VCaP (cell line): Measurements from ENCODE around the gene GTPBP4.
"Not testable (repeated sequence)": the region's sequence is repeated elsewhere in the genome, so short reads cannot be mapped to it uniquely, and the experiment has no call there.

Experiments
- H3K27ac ChIP-seq: fragments of 450-650 bp; 2 replicates; pipeline ENCODE4 v1.5.1; 2017
- CTCF ChIP-seq: fragments of 450-650 bp; conservative IDR thresholded peaks from 2 replicates; pipeline ENCODE4 v1.5.1; 2017; ENCODE audit warnings: mild to moderate bottlenecking, moderate library complexity

The GTPBP4 gene

GRCh38 chr10:1033601-1034000, 45.4 kb downstream of the GTPBP4 start:
- no peak for TF ChIP-seq CTCF
- peak overlapping the region; percentile 86 for H3K27ac ChIP-seq

- no peak for TF ChIP-seq CTCF
- peak overlapping the region; percentile 86 for H3K27ac ChIP-seq
Observed at GRCh38 chr10:1034758-1035157, 46.5 kb downstream of the GTPBP4 start.

- TF ChIP-seq CTCF, result no peak
- peak overlapping the region; percentile 86 for H3K27ac ChIP-seq
Observed at GRCh38 chr10:1035201-1035600, 47.0 kb downstream of the GTPBP4 start.

GRCh38 chr10:1036341-1036791, 48.1 kb downstream of the GTPBP4 start:
- no peak for TF ChIP-seq CTCF
- H3K27ac ChIP-seq, result peak overlapping the region; percentile 86

GRCh38 chr10:1037098-1037497, 48.9 kb downstream of the GTPBP4 start:
- TF ChIP-seq CTCF, result no peak
- peak overlapping the region; percentile 86; the same call in 1 of the 2 replicates for H3K27ac ChIP-seq

- not testable (repeated sequence) for H3K27ac ChIP-seq
Observed at GRCh38 chr10:1038769-1039168, 50.5 kb downstream of the GTPBP4 start.

- no peak for TF ChIP-seq CTCF
- no peak overlapping the region for H3K27ac ChIP-seq
Observed at GRCh38 chr10:1040133-1040532, 51.9 kb downstream of the GTPBP4 start.

- TF ChIP-seq CTCF, result no peak
- no peak overlapping the region for H3K27ac ChIP-seq
Observed at GRCh38 chr10:1041514-1041913, 53.3 kb downstream of the GTPBP4 start.
